HL-60/S4 treated with retinoic acid at 250 ng/mL for 4 days and 3 days (cell line): Measurements from ENCODE around the gene SIGLEC7.
"Not testable (repeated sequence)": the region's sequence is repeated elsewhere in the genome, so short reads cannot be mapped to it uniquely, and the experiment has no call there.

Source experiments
- in situ Hi-C: fragments of 300-500 bp; cut with MboI; formaldehyde crosslinking; loops from 2 replicates; pipeline ENCODE4 v1.7.0; 2022; ENCODE audit warnings: low sequenced_read_pairs

Gene SIGLEC7

DNA sequence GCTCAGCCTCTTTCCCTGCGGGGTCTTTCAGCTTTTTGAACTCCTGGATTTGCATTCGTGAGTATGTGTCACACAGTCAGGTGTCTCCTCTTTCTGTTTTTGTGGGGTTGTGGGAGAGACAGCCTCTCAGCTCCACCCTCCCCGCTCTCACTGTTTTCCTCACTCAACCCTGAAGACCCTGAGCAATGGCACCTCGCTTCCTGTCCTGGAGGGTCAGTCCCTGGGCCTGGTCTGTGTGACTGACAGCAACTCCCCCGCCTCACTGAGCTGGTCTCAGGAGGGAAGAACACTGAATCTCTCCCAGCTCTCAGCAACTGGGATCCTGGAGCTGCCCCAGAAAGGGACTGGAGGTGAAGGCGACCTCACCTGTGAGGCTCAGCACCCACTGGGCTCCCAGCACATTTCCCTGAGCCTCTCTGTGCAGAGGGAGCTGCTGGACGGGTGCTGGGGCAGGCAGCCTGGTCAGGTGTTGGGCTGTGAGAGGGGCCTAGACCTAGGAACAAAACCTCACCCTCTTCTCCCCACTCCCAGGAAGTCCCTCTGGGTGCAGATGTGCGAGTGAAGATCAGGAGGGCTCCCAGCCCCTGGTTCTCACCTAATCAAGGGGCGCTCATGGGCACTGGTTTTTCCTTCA lies 4.2 kb upstream of the SIGLEC7 start:
- in situ Hi-C loops, result no loop called here

DNA sequence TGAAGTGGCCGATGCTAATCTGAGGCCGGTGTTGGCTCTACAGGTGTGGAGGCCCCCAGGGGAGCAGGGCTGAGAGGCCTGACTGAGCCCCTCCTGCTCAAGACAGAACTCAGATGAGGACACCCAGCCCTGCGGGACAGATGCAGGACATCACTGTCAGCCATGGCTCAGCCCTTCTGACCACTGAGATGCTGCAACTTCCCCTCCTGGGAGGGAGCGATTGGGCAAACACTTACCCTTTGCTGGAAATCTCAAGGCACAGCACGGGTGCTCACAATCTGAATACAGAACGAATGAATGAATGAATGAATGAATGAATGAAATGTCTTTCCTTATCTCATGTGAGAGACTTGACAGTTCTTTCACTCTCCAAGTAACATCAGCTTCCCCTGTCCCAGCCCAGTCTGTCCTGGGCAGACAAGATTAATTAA lies 3.5 kb upstream of the SIGLEC7 start:
- in situ Hi-C loops, result no loop called here

DNA sequence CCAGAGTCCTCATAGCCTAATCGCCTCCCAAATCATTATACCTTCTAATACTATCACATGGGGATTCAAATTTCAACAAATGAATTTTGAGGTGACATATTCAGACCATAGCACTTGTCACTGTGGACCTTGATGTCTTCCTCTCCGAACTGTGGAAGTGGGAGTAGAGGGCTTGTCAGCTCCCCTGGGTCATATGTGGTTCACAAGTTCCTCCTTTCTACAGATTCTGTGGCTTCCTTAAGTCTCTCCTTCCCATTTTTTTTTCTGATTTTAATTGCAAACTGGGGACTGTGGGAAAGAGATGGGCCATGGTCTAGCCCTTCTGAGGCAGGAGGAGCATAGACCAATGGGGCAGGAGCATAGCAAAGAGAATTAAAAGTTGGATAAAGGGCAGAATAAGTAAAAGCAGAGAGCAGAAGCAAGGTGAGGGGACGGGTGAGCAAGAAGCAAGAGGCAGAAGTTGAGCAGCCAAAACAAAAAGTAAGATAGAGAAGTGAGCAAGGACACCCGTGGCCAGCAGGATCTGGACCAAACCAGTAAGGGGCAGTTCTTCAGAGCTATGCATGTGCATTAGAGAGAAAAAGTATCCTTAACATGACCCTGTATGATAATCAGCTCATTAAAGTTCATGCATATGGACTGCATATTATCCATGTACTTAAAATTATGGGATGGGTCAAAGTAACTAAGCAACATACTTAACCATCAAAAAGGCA lies 2.6 kb upstream of the SIGLEC7 start:
- in situ Hi-C loops, result no loop called here

DNA sequence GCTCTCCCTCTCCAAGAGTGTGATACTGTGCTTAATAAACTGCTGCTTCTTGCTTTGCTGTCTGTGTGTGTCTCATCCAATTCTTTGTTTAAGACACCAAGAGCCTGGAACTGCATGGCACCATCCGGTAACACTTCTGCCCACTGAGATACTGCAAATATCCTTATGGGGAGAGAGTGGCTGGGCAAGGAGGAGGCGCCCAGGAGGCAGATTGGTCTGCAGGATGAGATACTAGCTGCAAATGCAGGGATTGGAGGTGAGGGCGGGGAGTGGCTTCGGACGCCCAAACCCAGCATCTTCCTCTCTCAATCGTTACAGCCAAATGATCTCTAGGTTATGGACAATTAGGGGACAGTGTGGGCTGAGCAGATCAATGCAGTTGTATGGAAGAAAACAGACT lies 1.7 kb upstream of the SIGLEC7 start:
- in situ Hi-C loops, result no loop called here

DNA sequence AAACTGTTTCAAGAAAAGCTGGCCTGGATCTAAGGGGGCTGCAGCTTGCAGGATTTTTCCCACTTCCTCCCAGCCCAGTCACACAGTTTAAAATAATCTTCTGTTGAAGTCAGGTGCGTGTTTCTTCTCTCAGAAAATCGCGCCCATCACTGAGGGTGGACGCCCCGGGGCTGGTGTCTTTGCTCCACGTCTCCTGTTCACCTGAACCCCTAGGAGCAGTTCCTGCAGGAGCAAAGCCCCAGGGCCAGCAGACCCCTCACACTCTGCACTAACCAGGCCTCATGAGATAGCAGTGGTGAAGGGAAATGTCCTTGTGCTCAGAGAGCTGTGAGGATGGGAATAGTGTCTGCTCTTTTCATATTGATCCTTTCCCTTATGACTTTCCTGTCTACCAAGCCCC lies 920 bp upstream of the SIGLEC7 start:
- in situ Hi-C loops, result no loop called here

DNA sequence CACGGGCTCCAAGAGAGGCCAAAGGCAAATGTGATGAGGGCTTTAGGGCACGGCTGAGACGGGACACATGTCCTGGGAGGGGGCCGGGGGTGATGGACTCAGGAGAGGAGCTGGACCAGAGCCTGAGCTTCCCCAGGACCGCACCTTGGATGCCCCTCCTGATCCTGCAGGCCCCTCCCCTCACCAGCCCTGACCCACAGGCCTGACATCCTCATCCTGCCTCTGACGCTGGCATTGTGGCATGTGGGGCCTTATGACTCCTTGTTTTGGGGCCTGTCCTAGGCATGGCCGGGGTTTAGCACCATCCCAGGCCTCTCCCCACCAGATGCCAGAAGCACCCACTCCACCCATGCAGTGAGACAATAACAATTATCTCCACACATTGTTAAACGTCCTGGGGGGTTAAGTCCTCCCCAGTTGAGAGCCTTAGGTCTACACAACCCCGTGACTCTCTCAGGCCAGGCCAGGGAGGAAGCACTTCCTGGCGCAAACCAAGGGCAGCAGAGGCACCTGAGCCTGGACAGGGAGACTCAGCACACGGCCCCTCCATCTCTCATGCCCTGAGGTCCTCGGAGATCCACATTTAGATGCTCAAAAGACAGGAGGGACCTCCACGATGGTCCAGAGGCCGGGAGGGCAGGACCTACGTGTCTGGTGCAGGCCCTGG lies 841 bp downstream of the SIGLEC7 start:
- in situ Hi-C loops, result not testable (repeated sequence)

DNA sequence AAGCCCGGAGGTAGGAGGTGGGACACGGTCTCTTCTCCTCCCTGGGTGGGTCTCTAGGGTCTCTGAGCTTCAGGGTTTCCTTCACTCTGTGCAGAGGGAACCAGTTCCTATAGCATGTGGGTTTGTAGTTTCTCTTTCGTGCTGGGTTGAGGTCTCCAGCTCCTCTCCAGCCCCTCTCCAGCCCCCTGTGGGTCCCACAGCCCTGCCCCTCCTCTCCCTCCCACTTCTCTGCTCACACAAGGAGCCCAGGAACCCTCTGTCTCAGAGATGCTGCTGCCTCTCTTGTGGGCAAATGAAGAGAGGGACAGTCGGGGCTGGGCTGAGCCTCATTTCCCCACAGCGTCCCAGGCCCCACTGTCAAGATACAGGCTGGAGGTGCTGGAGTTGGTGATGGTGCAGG lies 1.4 kb downstream of the SIGLEC7 start:
- in situ Hi-C loops, result no loop called here

DNA sequence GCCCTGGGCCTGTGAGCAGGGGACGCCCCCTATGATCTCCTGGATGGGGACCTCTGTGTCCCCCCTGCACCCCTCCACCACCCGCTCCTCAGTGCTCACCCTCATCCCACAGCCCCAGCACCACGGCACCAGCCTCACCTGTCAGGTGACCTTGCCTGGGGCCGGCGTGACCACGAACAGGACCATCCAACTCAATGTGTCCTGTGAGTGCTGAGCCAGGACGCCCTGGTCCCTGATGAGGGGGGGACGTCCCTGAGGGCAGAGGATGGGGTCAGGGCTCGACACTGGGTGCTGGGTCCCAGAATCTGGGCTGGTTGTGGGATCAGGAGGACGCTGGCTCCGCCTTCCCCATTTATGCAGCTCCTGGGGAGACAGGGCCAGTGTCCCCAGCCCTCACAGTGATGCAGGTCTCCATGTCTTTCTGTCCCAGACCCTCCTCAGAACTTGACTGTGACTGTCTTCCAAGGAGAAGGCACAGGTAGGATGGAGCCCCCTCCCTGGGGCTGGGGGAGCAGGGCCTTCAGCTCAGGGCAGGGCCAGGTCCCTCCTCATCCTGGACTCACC lies 2.5 kb downstream of the SIGLEC7 start:
- in situ Hi-C loops, result no loop called here

DNA sequence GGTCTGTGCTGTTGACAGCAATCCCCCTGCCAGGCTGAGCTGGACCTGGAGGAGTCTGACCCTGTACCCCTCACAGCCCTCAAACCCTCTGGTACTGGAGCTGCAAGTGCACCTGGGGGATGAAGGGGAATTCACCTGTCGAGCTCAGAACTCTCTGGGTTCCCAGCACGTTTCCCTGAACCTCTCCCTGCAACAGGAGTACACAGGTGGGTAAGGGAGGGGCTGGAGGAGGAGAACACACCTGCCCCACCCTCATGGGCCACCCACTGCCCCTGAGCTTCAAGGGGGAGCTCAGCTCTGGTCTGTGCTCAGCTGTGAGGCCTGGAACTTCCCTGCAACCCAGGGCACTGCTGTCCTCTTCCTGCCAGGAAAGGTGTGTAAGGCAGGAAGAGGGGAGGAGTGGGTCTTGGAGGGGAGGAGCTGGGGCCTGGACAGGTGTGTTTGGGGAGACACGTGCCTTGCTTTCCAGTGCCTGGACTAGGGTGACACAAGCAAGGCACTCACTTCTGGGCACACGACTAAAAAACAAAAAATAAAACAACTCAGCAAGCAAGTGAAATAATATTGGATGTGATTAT lies 3.9 kb downstream of the SIGLEC7 start:
- in situ Hi-C loops, result no loop called here

DNA sequence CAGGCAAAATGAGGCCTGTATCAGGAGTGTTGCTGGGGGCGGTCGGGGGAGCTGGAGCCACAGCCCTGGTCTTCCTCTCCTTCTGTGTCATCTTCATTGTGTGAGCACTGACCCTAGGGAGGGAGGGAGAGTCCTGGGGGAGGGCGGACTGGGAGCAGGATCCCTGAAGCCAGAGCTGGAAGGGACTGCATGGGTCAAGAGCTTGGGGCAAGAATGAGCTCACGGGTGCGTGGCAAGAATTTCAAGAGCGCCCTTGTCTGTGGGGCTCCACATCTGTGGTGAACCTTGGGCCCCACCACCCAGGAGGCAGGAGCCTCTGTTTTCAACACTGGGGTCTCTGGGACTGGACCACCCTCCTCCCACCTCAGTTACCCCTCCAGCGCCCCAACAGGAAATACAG lies 4.7 kb downstream of the SIGLEC7 start:
- in situ Hi-C loops, result no loop called here

DNA sequence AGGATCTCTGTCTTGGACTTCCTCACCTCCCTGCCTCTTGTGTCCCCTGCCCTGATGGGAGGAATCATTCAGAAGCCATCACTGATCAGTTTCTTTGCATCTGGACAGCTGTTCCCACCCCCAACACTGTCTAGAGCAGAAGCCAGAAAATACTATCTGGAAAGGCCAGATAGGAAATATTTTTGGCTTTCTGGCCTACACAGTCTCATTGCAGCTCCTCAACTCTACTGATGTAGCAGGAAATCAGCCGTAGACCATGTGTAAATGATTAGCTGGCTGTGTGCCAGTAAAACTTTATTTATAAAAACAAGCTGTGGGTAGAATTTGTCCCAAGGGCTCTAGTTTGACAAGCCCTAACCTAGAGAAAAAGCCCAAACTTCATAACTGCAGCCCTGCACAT lies 5.6 kb downstream of the SIGLEC7 start:
- in situ Hi-C loops, result no loop called here

DNA sequence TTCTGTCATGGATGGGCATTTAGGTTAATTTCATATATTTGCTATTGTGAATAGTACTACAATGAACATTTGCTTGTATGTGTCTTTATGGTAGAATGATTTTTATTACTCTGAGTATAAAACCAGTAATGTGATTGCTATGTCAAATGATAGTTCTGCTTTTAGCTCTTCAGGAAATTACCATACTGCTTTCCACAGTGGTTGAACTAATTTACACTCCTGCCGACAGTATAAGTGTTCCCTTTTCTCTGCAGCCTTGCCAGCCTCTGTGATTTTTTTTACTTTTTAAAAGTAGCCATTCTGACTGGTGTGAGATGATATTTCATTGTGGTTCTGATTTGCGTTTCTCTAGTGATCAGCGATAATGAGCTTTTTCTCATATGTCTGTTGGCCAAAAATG lies 6.5 kb downstream of the SIGLEC7 start:
- in situ Hi-C loops, result no loop called here

DNA sequence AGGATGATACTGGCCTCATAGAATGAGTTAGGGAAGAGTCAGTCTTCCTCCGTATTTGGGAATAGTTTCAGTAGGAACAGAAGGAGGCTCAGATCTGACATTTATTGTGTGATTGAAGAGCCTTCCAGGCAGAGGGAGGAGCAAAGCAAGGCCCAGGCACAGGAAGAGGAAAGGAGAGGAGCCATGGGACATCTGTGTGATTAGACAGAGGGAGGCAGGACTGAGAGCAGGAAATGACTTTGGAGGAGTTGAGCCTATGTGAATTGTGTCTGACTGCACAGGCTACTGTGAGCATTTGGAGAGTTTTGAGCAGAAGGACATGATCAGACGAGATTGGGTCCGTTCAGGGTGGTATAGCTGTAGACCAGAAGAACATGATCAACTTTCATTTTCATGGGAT lies 8.5 kb downstream of the SIGLEC7 start:
- in situ Hi-C loops, result loop anchor here (25.0 kb wide), 1 partner anchor 512 kb away; no protein-coding TSS in a partner anchor

DNA sequence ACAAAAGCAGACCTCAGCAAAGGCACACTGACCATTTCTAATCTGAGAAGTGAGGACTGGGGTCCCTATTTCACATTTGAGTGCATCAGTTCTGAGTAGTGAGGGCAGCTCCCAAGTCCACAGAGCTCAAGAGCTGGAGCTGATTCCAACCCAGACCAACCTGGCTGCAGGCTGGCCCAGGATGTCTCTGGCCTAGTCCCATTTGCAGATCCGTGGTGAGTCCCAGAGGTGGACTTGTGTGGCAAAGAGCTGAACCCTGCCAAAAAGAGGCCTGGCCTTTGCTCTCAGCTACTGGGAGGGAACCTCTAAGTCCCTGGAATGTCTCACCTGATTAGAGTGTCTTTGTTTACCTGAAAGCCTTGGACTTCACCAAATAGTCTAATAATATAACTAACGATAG lies 14.6 kb downstream of the SIGLEC7 start:
- in situ Hi-C loops, result loop anchor here (25.0 kb wide), 1 partner anchor 506 kb away; no protein-coding TSS in a partner anchor

DNA sequence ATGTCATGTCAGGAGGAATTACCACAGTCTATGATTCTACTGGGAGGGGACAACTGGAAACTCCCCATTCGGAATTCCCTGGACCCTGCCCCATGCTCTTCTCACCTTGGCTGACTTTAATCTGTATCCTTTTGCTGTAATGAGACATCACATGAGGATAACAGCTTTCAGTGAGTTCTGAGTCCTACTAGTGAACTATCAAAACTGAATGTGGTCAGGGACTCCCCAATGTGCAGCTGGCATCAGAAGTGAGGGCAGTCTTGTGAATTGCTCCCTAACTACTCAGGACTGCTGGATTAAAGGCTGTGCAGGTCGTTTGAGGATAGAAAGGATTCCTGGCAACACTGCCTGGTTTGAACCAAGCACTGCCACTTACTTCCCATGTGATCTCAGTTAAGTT lies 15.2 kb downstream of the SIGLEC7 start:
- in situ Hi-C loops, result loop anchor here (25.0 kb wide), 1 partner anchor 505 kb away; no protein-coding TSS in a partner anchor

DNA sequence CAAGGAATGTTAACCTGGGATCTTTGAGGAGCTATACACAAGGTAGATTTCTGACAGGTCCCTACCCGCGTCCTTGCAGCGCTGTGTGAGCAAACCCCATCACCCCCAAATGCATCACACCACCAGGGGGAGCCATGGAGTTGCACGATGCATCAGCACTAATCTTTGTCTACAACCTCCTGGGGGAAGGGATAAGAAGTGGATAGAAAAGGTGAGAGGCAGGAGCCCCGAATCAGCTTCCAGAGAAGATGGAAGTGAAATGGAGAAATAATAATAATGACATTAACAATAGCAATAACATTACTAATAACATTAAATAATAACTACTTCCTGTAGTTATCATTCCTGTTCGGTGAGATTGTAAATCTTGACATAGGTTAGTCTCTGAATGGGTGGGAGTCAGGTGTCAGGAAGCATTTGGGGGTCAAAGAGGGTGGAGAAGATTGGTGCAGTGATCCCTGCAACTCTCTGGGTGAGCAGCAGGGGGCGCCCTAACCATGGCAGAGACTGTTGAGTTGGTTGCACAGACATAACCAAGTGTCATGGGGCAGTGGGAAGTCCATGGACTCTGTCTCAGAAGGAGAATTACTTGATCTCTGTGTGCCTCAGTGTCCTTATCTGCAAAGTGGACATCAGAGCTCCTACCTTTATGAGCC lies 16.5 kb downstream of the SIGLEC7 start:
- in situ Hi-C loops, result loop anchor here (25.0 kb wide), 1 partner anchor 504 kb away; no protein-coding TSS in a partner anchor

DNA sequence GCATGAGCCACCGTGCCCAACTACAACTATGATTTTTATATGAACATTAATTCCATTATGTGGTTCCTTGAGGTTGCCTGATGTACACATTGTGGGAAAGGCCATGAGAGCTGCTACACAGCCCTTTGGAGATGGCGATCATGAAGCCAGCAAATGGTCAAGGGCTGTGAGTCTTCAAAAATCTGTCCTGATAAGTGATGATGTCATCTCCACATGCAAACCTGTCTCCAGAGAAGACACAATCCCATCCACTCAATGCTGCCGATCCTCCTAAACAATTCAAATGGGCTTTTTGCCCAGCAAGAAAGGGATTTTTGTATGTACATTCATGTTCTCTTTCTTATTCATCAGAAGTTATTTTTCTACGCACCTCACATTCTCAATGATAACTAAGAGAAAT lies 17.6 kb downstream of the SIGLEC7 start:
- in situ Hi-C loops, result loop anchor here (25.0 kb wide), 1 partner anchor 503 kb away; no protein-coding TSS in a partner anchor

DNA sequence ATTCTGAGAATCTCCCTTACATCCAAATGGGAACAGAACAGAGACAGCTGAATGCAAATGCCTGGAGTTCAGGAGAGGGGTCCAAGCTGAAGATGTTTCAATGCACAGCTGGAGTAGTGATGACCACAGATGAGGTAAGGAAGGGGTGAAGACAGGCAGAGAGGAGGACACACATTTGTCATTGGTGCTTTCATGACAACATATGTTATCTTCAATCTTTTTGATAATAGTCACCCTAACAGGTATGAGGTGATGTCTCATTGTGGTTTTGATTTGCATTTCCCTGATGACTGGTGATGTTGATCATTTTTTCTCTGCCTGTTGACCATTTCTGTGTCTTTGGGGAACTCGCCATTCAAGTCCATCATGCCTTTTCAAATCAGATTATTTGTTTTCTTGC lies 19.2 kb downstream of the SIGLEC7 start:
- in situ Hi-C loops, result loop anchor here (25.0 kb wide), 1 partner anchor 501 kb away; no protein-coding TSS in a partner anchor

DNA sequence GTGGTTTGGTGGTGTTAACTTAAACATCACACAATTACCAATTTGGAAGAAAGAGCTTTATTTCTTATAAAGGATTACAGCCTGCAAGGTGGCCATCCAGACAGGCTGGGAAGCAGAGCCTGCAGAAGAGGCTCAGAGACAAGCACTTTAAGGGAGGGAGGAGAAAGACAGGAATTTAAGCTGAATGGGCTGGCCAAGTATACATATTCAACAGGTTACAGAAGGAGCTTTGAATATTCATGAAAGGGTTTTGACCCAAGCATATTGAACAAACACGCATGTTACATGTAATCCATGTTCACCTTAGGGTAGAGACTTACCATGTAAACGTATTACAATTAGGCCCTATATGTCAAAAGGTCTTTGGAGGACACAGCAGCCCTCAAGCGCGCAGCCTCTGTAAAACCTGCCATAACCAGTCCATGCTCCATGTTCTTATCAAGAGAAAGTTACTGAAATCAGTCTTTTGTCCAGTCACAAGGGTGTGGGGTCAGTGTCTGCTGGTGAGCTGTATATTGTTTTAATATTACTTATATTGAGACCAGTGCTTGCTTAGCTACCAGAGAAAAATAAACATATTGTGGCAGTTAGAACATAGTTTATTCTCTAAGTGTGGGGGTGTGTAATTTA lies 19.9 kb downstream of the SIGLEC7 start:
- in situ Hi-C loops, result loop anchor here (25.0 kb wide), 1 partner anchor 500 kb away; no protein-coding TSS in a partner anchor

DNA sequence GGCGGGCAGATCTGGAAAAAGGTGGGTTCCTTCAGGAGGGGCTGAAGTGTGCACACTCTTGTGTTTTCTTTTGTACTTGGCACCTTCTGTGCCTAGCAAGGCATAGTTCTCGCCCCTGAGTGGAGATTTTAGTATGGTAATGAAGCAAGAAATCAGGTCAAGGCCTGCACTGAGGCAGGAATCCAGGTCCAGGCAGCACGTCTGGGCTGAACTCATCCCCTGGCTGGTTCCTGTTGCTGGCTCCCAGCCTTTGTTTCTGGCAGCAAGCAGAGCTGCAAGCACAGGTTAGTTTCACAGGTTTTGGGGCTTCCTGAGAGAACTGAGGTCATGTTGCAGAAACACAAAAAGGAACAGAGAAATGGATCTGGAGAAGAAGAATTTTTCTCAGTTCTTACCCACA lies 21.2 kb downstream of the SIGLEC7 start:
- in situ Hi-C loops, result loop anchor here (25.0 kb wide), 1 partner anchor 499 kb away; no protein-coding TSS in a partner anchor
